Suppressor macrophage treated with lipopolysaccharide for 1 hour (primary cell): ENCODE data around the gene SORD.
"Not testable (repeated sequence)": the region's sequence is repeated elsewhere in the genome, so short reads cannot be mapped to it uniquely, and the experiment has no call there.

Experiments
- DNase-seq, 3 donors: peaks; one replicate each; pipeline ENCODE4 v3.0.0-alpha.2; 2020 to 2022

SORD gene

GRCh38 chr15:45069942-45070360 is 47.0 kb downstream of the SORD start:
- DNase-seq, result not testable (repeated sequence)

GRCh38 chr15:45073602-45074001 is 50.6 kb downstream of the SORD start:
- DNase-seq, result not testable (repeated sequence)

GRCh38 chr15:45075440-45076320 is 52.7 kb downstream of the SORD start:
- not testable (repeated sequence) for DNase-seq

- DNase-seq, result not testable (repeated sequence)
These were observed 54.4 kb downstream of the SORD start for GRCh38 chr15:45077391-45077790.

- not testable (repeated sequence) for DNase-seq
These were observed 56.2 kb downstream of the SORD start for GRCh38 chr15:45079201-45079600.

GRCh38 chr15:45079628-45080246 is 56.7 kb downstream of the SORD start:
- DNase-seq, result not testable (repeated sequence)

GRCh38 chr15:45080593-45080992 is 57.6 kb downstream of the SORD start:
- DNase-seq, result not testable (repeated sequence)

- DNase-seq, result not testable (repeated sequence)
These were observed 59.4 kb downstream of the SORD start for GRCh38 chr15:45082412-45082811.

- no peak for DNase-seq
These were observed 60.2 kb downstream of the SORD start for GRCh38 chr15:45083223-45083622.

GRCh38 chr15:45084163-45084562 is 61.2 kb downstream of the SORD start:
- no peak for DNase-seq

GRCh38 chr15:45087513-45087912 is 64.5 kb downstream of the SORD start:
- peak in 2 of 3 donors; percentile 26 to 33 for DNase-seq

- DNase-seq, result no peak
These were observed 66.1 kb downstream of the SORD start for GRCh38 chr15:45088801-45089711.

- DNase-seq, result peak in 2 of 3 donors; percentile 21 to 26
These were observed 66.8 kb downstream of the SORD start for GRCh38 chr15:45089712-45090373.

- DNase-seq, result peak; percentile 24 to 47 (median 39)
These were observed 68.2 kb downstream of the SORD start for GRCh38 chr15:45091161-45091560.

- DNase-seq, result no peak
These were observed 68.6 kb downstream of the SORD start for GRCh38 chr15:45091576-45091975.

- peak; percentile 52 to 62 (median 59) for DNase-seq
These were observed 70.0 kb downstream of the SORD start for GRCh38 chr15:45093013-45093412.

- no peak for DNase-seq
These were observed 70.8 kb downstream of the SORD start for GRCh38 chr15:45093622-45094357.

- peak in 1 of 3 donors; percentile 36 for DNase-seq
These were observed 71.3 kb downstream of the SORD start for GRCh38 chr15:45094358-45094730.

GRCh38 chr15:45095661-45096060 is 72.7 kb downstream of the SORD start:
- DNase-seq, result no peak

- DNase-seq, result no peak
These were observed 74.5 kb downstream of the SORD start for GRCh38 chr15:45097466-45097865.

- DNase-seq, result no peak
These were observed 76.7 kb downstream of the SORD start for GRCh38 chr15:45099549-45100165.
